ENCODE measurements around the gene DUSP16. TPM values are rescaled to one million over a fixed set of nuclear protein-coding genes. Genes with fewer than 3 reads are reported as not detected.

DUSP16 gene
- polyA plus RNA-seq, 1 donor from 2014 or later: 42.5 TPM

DNA sequence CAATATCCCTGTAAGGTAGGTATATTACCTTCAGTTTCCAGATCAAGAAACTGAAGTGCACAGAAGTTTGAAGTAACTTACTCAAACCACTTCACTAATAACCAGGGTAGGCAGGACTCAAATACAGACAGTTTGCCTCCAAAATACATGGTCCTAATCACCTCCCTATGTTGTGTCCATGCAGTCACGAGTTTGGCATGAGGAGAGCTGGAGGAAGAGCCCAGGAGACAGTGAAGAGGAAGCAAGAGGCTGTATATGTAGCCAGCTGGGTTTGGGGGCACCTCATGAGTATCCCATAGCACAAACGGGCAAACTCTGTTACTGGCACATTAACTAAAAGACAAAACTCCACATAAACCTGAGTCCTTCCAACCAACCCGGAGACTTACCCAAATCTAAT lies 79.2 kb downstream of the DUSP16 start:
- Histone ChIP-seq H3F3A (ENCODE audit: insufficient read depth, low read length, poor library complexity, severe bottlenecking) (no peaks in the 10 kb centered on the region), H3K4me3 (ENCODE audit: low read length) (no peak overlapping the region), H3K9ac (ENCODE audit: low read length) (no peak overlapping the region), H3K27me3 (ENCODE audit: insufficient read depth, low read depth, low read length) (no peaks in the 10 kb centered on the region), H3K27ac (ENCODE audit: low read length) (no peak overlapping the region), H4K20me1 (ENCODE audit: insufficient read depth) (no peaks in the 10 kb centered on the region), H3K79me2 (replicated peaks; ENCODE audit: insufficient read depth, low read length) (peaks cover 3% of the 10 kb centered on the region), H3K9me3 (ENCODE audit: low read length) (no peaks in the 10 kb centered on the region), H3K36me3 (ENCODE audit: insufficient read depth, low read length) (peaks cover 4% of the 10 kb centered on the region), H3K9me2 (ENCODE audit: insufficient read depth, low read length) (no peaks in the 10 kb centered on the region), H3K4me2 (ENCODE audit: low read length) (no peak overlapping the region), H2AFZ (ENCODE audit: low read depth, low read length) (no peak overlapping the region)
- TF ChIP-seq TAF1 (IDR thresholded peaks at IDR 0.05; ENCODE audit: low read depth) (no peak), SMC3 (conservative IDR thresholded peaks at IDR 0.05; ENCODE audit: poor library complexity) (no peak), EP300 (conservative IDR thresholded peaks at IDR 0.05; ENCODE audit: poor library complexity, severe bottlenecking) (no peak), RAD21 (conservative IDR thresholded peaks at IDR 0.05) (no peak), MXI1 (conservative IDR thresholded peaks at IDR 0.05; ENCODE audit: poor library complexity, severe bottlenecking) (no peak), POLR2AphosphoS5 (IDR thresholded peaks at IDR 0.05) (no peak), EZH2 (IDR thresholded peaks at IDR 0.05; ENCODE audit: borderline replicate concordance, insufficient read depth, low read length, poor library complexity, severe bottlenecking) (no peak)
- TF ChIP-seq, protein P1, sequence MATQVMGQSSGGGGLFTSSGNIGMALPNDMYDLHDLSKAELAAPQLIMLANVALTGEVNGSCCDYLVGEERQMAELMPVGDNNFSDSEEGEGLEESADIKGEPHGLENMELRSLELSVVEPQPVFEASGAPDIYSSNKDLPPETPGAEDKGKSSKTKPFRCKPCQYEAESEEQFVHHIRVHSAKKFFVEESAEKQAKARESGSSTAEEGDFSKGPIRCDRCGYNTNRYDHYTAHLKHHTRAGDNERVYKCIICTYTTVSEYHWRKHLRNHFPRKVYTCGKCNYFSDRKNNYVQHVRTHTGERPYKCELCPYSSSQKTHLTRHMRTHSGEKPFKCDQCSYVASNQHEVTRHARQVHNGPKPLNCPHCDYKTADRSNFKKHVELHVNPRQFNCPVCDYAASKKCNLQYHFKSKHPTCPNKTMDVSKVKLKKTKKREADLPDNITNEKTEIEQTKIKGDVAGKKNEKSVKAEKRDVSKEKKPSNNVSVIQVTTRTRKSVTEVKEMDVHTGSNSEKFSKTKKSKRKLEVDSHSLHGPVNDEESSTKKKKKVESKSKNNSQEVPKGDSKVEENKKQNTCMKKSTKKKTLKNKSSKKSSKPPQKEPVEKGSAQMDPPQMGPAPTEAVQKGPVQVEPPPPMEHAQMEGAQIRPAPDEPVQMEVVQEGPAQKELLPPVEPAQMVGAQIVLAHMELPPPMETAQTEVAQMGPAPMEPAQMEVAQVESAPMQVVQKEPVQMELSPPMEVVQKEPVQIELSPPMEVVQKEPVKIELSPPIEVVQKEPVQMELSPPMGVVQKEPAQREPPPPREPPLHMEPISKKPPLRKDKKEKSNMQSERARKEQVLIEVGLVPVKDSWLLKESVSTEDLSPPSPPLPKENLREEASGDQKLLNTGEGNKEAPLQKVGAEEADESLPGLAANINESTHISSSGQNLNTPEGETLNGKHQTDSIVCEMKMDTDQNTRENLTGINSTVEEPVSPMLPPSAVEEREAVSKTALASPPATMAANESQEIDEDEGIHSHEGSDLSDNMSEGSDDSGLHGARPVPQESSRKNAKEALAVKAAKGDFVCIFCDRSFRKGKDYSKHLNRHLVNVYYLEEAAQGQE (IDR thresholded peaks at IDR 0.05; ENCODE audit: borderline replicate concordance): no peak
- TF ChIP-seq, protein P2, sequence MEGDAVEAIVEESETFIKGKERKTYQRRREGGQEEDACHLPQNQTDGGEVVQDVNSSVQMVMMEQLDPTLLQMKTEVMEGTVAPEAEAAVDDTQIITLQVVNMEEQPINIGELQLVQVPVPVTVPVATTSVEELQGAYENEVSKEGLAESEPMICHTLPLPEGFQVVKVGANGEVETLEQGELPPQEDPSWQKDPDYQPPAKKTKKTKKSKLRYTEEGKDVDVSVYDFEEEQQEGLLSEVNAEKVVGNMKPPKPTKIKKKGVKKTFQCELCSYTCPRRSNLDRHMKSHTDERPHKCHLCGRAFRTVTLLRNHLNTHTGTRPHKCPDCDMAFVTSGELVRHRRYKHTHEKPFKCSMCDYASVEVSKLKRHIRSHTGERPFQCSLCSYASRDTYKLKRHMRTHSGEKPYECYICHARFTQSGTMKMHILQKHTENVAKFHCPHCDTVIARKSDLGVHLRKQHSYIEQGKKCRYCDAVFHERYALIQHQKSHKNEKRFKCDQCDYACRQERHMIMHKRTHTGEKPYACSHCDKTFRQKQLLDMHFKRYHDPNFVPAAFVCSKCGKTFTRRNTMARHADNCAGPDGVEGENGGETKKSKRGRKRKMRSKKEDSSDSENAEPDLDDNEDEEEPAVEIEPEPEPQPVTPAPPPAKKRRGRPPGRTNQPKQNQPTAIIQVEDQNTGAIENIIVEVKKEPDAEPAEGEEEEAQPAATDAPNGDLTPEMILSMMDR (IDR thresholded peaks at IDR 0.05; ENCODE audit: poor library complexity, severe bottlenecking): no peak

DNA sequence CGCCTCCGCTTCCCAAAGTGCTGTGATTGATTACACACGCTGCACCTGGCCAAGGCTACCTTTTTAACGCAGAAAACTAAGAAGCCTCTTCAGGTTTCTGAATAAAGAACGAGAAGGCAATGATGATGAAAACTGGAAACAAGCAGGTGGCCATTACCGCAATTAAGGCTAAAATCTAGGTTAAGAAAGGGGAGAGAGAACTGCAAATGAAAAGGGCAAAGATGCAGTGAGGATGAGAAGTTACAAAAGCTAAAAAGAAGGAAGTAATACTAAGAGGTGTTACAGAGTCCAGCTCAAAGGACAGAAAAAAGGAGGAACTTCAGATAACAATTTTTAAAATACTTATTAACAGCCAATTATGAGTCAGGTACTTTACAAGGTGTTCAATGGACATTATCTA lies 79.7 kb downstream of the DUSP16 start:
- H3K9me3 ChIP-seq (ENCODE audit: low read length): no peaks in the 10 kb centered on the region
- no peak overlapping the region for H3K27ac ChIP-seq (ENCODE audit: low read length)
- no peak overlapping the region for H3K4me3 ChIP-seq (ENCODE audit: low read length)
- no peak overlapping the region for H3K9ac ChIP-seq (ENCODE audit: low read length)
- H2AFZ ChIP-seq (ENCODE audit: low read depth, low read length): no peak overlapping the region
- H3K27me3 ChIP-seq (ENCODE audit: insufficient read depth, low read depth, low read length): no peaks in the 10 kb centered on the region
- H3K4me2 ChIP-seq (ENCODE audit: low read length): no peak overlapping the region
- H3K79me2 ChIP-seq (replicated peaks; ENCODE audit: insufficient read depth, low read length): peaks cover 3% of the 10 kb centered on the region
- H4K20me1 ChIP-seq (ENCODE audit: insufficient read depth): no peaks in the 10 kb centered on the region
- H3F3A ChIP-seq (ENCODE audit: insufficient read depth, low read length, poor library complexity, severe bottlenecking): no peaks in the 10 kb centered on the region
- TF ChIP-seq SMC3 (conservative IDR thresholded peaks at IDR 0.05; ENCODE audit: poor library complexity) (no peak), RAD21 (conservative IDR thresholded peaks at IDR 0.05) (no peak), EZH2 (IDR thresholded peaks at IDR 0.05; ENCODE audit: borderline replicate concordance, insufficient read depth, low read length, poor library complexity, severe bottlenecking) (no peak), EP300 (conservative IDR thresholded peaks at IDR 0.05; ENCODE audit: poor library complexity, severe bottlenecking) (no peak), POLR2AphosphoS5 (IDR thresholded peaks at IDR 0.05) (no peak), MXI1 (conservative IDR thresholded peaks at IDR 0.05; ENCODE audit: poor library complexity, severe bottlenecking) (no peak), TAF1 (IDR thresholded peaks at IDR 0.05; ENCODE audit: low read depth) (no peak)
- TF ChIP-seq, protein P2 (IDR thresholded peaks at IDR 0.05; ENCODE audit: poor library complexity, severe bottlenecking): no peak
- no peaks in the 10 kb centered on the region for H3K9me2 ChIP-seq (ENCODE audit: insufficient read depth, low read length)
- H3K36me3 ChIP-seq (ENCODE audit: insufficient read depth, low read length): peaks cover 4% of the 10 kb centered on the region

Measured in neural cell (in vitro differentiated cells).